ENCODE results near the gene ZGRF1.

DNA sequence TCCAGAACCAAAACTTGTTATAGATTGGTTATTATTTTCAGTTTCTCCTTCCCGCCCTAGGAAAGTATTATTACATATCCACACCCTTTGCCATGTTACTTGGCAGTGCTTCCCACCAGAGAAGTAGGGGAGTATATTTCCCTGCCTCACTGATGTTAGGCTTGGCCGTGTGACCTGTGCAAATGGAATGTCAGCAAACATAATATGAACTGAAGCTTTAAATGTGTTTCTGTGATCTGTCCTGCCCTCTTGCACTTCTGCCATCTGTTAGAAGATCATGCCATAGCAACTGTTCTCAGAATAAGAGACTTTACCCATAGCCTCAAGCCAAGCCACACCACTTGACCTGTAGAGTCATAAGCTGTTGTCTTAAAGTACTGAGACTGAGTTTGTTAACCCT lies 84.0 kb downstream of the ZGRF1 start:
- TF ChIP-seq, protein P1, sequence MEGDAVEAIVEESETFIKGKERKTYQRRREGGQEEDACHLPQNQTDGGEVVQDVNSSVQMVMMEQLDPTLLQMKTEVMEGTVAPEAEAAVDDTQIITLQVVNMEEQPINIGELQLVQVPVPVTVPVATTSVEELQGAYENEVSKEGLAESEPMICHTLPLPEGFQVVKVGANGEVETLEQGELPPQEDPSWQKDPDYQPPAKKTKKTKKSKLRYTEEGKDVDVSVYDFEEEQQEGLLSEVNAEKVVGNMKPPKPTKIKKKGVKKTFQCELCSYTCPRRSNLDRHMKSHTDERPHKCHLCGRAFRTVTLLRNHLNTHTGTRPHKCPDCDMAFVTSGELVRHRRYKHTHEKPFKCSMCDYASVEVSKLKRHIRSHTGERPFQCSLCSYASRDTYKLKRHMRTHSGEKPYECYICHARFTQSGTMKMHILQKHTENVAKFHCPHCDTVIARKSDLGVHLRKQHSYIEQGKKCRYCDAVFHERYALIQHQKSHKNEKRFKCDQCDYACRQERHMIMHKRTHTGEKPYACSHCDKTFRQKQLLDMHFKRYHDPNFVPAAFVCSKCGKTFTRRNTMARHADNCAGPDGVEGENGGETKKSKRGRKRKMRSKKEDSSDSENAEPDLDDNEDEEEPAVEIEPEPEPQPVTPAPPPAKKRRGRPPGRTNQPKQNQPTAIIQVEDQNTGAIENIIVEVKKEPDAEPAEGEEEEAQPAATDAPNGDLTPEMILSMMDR (IDR thresholded peaks at IDR 0.05) = no peak
- no peak for TF ChIP-seq EZH2 (IDR thresholded peaks at IDR 0.05; ENCODE audit: borderline replicate concordance, insufficient read depth, low read depth, low read length, poor library complexity, severe bottlenecking)

Measured in B cell (primary cell).